Activated T-helper 1 cell treated with Interleukin-2 at 50 U/mL for 16 hours (primary cell): ENCODE data around the gene SMIM3.
A peak's percentile ranks its signal among the peaks of the same experiment; 100 is the strongest.
"Not testable (repeated sequence)": the region's sequence is repeated elsewhere in the genome, so short reads cannot be mapped to it uniquely, and the experiment has no call there.

ENCODE experiments used
- DNase-seq: peaks from one replicate; pipeline ENCODE4 v3.0.0-alpha.2; 2020; ENCODE audit warnings: low read depth

Gene SMIM3

DNA sequence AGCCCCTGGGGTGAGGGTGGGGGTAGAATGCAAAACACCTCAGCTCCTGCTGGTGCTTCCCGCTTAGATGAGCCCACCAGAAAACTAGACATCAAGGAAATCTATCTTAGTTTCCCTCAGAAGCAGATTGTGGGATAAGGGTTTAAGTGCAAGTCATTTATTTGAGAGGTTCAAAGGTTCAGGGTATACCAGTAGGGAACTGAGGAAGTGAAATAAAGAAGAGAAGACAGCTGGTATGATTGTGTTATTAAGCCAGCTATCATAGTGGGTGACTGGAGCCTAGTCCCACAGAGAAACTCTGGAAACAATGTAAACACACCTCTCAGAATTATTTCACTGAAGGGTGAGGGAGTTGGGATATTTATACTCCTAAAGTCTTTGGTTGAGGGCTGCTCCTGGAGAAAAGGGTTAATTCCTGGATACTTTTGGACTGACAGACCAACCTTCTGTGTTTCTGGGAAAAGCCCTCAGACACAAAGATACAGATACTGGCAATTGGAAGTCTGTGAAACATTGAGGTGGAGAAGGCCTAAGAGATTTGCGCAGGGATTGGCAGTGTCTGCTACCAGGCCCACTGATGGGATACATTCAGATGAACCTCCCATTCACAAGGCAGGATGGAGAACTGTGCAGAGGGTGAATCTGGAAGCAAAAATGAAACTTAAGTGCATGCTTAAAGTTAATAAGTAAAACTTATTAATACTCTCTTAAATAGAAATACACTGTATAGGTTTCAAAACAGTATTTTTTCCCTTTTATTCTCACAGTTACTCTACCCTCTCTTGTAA, 13.4 kb upstream of the SMIM3 start:
- no peak for DNase-seq

DNA sequence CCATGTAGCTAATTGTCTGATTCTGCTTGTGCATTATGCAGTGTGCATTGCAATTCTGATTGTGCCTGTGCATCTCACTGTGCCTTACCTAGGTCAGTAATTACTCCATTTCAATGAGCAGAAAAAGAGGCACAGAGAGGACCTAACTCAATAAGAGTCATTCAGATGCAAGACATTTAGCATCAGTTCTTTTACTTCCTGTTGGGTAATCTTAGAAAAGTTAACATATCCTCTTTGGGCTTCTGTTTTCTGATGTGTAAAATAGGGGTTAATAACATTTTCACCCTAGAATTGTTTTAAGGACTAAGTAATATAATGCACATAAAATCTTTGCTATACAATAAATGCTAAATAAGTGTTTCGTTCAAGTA, 12.8 kb upstream of the SMIM3 start:
- DNase-seq = no peak

DNA sequence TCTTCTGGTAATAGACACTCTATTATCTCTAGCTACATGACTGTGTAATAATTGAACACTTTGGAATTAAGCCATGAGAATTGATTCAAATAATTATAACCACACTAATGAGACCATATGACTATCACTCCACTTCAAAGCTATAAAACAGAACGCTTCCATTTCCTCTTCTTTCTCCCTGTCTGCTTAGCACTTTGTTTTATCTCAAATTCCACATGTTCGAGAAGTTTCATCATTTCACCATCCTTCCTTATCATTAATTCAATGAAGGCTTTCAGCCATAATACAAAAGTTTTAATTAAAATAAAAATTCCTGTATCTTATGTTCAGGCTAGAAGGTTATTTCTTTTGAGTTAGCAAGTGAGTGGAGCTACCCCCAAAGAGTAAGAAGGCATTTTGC, 12.3 kb upstream of the SMIM3 start:
- no peak for DNase-seq

DNA sequence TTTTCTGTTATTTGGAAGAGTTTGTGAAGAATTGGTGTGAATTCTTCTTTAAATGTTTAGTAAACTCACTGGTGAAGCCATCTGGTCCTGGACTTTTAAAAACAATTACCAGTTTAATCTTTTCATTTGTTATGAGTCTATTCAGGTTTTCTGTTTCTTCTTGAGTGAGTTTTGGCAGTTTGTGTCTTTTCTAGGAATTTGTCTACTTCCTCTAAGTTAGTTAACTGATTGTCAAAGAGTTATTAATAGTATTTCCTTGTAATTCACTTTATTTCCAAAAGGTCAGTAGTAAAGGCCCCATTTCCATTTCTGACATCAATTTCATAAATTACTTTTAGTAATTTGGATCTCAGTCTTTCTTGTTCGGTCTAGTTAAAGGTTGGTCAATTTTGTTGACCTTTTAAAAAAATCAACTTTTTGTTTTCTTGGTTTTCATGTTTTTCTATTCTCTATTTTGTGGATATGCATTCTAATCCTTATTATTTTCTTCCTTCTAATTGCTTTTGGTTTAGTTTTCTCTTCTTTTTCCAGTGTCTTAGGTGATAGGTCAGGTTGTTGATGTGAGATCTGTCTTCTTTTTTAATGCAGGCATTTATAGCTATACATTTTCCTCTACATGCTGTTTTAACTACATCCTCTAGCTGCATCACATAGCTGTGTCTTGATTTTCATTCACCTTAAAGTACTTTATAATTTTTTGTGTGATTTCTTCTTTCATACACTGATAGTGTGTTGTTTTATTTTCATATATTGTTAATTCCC, 7.3 kb upstream of the SMIM3 start:
- DNase-seq = no peak

DNA sequence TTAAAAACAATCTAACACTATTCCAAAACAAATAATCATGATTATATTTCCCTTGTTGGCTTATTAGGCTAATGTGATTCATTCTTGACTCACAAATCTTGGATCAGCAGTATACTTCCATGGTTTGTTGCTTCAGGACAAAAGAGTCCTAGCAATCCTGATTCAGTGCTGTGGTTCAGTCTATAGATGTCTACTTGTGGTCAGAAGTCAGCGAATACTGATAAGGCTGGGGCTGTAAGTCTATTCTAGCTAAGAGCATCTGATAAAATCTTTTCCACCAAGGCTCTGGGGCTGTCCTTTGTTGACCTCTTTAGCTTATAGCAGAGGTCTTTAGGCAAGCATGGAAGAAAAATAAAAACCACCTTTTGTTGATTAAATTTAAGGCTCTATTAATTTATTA, 4.4 kb upstream of the SMIM3 start:
- no peak for DNase-seq

DNA sequence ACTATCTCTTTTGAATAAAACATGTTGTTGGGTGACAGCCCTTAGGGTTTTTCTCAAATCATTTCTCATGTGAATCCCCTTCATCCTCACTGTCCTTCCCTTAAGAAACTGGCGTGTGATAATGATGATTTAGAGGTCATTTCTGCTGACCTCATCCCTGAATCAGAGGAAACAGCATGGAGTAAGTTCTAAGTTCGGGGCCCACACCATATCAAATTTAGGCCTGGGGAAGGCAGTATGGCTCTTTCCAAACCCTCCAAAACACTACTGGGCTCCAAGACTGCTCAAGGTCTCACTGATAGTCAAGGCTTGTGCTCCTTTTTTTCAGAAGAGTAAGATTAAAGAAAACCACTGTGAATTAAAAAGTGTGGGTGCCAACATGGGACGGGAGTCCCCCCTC, 872 bp upstream of the SMIM3 start:
- DNase-seq = no peak

DNA sequence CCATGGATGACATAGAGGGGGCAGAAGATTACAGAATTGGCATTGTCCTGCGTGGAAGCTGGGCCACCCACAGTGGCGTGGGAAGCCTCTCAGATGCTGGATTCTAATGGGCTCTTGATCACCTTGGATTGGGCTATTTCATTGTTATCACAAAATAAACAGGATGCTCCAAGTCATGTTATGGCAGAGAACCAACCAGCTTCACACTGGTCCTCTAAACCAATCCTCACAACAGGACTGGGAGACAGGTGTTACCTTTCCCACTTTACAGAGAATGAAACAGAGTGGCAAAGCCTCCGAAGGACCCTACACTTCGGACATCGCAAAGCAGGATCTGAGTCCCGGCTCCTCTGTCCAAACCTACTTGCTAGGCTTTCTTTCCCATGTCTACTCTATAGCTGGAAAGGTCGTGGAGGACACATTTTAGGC, 455 bp upstream of the SMIM3 start:
- DNase-seq = no peak

DNA sequence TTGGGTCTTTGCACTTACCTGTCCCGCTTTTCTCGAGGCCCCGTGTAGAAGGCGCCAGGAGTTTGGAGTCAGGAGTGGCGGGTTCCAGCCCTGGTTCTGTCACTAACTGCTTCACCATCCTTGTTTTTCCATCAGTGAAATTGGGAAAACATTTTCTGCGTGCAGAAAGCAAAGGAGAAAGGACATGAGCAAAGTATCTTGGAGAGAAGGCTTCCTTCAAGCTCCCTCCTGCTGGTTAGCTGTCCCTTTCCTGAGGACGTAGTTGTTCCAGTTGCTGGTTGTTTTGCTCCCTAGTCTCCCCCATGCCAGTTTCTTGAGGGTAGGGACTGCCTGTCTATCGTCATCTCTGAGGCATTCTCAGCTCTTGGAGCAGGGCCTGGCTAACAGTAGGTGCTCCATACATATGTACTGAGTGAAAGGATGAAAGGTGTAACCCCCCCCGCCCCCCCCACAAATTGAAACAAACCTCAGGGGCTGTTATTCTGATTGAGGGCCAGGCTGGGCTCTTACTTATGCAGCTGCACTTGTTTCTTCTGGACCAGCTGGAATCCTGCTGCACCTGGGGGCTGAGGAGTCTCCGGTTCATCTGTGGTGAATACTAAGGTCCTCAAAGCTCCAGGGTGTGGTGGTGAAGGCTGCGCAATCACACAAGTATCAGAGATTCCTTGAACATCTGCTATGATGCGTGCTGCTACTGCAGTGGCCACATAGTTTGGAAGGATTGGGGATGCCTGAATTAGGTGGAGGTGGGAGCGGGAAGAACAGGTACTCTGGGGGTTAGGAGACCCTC, 1.0 kb downstream of the SMIM3 start:
- no peak for DNase-seq

DNA sequence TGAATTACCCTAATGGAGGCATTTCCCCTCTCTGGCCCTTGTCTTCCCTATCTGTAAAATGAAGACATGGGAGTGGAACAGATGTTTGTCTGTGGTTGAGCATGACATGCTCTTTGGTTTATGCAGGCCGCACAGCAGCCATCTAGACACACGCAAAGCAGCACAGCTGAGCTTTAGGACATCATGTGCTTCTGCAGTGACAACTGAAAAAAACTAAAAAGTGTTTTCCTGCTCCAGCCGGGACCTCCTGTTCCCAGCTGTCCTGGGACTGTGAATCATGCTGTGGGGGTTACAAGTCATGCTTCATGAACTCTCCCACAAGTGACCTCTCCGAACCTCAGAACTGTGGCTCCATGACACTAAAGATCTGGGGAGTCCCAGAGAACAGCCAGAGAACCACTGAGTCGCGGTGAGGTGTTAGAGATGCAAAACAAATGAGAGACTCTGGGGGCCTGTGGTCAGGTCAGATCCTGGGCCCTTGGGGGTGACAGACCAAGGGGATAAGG, 1.7 kb downstream of the SMIM3 start:
- no peak for DNase-seq

DNA sequence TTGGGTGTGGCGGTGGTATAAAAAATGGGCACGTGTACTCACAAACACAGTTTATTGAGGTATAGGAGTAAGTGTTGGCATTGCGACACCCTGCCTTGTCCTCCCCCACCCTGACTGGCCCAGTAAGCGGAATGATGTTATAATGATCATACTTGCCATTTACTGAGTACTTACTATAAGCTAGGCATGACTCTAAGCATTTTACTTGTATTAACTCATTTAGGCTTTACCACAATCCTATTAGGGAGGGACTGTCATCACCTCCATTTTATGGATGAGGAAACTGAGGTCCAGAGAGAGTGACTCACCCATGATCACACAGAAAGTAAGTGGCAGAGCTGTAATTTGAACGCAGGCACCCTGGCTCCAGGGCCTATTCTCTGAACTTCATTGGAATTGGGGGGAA, 2.3 kb downstream of the SMIM3 start:
- no peak for DNase-seq

DNA sequence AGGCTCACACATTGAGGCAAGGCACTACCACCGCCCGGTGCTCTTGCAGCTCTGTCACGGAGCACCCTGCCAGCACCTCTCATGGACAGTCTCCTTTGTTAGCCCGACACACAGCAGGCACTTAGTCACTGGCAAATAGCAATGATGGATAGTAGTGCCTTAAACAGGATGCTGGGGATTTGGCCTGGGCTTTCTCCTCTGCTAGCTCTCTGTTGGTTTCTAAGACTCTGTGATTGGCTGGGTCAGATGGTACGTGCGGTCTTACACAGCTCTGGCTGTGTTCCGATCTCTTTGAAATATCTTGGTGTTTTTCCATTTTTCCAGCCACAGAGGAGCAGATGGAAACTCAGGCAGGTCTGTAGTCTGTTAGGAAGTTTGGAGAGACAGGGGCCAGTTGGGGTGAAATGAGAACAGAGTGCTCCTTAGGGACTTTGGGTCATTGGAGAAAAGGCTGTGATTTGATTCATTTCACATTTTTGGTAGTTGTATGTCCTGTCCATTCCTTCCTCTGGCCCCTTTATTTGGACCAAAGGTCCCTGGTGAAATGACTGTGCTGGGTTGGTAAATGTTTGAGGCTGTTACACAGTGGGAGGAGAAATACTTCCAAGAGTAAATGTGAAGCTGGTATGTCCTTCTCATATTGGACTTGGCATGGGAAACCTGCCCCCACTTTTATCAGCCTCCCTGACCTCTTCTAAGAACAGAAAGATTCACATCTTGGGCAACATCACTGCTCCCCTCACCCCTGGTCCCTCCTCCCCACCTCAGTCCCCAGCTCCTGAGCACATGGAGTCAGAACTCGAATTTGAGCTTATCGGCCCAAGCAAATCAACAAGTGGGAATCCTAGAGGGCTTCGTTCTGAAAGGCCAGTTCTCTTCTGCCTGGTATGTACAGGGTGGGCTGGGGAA, 3.4 kb downstream of the SMIM3 start:
- no peak for DNase-seq

DNA sequence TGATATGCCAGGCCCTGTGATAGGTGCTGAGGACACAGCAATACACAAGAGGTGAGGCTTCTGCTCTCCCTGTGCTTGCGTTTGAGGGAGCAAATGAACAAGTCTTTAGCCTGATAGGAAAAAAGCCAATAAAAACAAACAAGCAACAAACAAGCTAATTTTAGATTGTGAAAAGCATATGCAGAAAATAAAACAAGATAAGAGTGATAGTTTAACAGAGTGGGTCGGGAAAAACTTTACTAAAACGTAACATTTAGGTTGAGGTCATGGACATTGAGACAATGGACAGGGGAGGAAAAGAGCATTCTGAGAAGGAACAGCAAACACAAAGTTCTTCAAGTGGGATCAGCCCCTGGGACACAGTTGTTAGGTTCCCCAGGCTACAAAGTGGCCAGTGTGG, 4.3 kb downstream of the SMIM3 start:
- no peak for DNase-seq

DNA sequence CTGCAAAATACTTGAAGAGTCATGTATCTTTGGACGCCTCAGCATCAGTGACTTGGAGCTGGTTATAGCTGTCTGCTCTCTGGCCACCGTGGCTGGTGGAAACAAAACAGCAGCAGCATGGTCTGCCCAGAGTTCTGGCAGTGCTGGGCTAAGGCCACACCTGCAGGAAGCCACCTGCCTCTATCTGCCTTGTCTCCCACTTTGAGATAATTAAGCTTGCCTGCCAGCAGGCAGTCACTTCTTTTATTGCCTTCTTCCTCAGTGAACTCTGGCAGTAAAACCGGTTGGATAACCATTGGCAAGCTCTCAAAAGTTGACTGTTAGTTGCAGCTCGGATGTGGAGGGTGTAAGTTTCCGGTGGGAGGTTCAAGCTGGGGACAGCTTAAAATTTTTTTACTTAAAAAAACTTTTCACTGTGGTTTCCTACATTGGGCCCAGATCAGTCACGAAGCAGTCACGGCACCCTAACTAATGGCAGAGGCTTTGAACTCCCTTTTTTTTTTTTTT, 4.9 kb downstream of the SMIM3 start:
- DNase-seq = peak; percentile 49

DNA sequence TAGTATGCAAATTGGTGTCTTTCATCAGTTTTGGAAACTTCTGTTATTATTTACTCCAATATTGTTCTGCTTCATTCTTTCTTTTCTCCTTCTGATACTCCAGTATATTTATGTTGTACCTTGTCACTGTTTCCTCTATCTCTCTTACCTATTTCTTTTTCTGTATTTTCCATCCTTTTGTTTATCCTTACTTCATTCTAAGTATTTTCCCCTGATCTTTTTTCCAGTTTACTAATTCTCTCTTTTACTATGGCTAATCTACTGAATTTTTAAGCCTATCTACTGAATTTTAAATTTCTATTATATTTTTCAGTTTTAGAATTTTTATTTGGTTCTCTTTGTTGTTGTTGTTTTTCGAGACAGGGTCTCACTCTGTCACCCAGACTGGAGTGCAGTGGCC, 7.4 kb downstream of the SMIM3 start:
- no peak for DNase-seq

DNA sequence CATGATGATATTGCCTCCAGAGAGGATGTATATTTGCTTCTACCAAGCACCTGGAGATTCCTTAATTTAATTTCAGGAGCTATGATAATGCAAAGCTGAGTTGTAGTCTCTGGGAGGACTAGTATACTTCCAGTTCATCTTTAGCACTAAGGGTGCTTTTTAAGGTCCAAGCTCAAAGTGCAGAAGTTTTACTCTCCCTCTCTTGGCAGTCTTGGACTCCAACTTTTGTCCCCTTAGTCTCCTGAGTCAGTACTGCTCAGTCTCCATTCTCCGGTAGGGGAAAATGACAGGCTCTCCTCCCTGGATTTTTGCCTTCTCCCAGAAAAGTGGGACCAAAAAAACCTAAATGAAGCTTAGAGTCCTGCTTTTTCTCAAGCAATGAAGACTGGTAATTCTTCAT, 8.3 kb downstream of the SMIM3 start:
- no peak for DNase-seq

DNA sequence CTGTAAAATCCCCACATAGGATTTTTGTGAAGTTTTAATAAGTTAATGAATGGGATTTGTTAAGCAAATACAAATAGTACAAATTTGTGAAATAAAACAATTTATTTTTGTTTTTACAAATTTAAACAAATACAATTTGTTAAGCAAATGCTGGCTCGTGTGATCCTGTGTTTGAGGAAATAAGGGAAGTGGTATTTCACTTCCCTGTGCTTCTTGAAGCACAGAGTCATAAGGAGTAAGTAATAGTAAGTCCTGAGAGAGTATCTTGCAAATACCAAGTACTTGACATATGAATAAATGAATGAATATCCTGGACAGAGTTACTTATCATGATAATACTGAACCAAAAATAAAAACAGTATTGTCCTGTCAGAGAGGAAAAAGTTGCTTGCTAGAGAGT, 9.1 kb downstream of the SMIM3 start:
- DNase-seq = no peak

DNA sequence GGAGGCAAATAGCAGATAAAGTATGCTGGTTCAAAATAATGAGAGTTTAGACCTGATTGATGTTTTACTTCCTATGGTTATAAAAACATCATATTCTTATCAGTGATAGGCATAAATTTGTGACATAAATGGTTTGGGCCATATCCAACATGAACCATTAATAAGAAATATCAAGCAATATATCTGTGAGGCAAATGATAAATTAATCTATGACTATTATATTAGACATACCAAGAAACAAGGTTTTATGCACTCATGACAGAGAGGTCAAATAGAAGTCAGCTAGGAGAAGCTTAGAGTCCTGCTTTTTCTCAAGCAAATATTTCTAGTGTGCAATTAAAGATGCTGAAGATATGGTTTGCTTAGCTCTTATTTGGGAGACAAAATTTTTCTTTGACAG, 10.4 kb downstream of the SMIM3 start:
- DNase-seq = no peak

DNA sequence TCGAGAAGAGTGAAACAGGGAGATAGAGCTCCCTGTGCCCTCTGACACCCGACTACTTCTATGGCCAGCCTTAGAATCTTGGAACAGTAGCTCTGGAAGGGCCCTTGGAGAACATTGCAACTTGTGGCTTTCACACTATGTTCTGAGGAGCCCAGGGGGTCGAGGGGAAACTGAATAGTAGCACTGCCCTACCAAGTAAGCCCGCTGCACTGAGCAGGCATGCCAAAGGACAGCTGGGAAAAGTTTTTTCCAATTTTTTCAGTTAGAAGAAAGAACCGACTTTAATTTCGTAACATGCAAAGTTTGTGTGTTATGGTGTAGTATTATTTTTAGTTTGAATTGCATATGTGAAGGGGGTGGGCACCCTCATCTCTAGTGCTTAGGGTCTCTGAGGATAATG, 10.9 kb downstream of the SMIM3 start:
- DNase-seq = no peak

DNA sequence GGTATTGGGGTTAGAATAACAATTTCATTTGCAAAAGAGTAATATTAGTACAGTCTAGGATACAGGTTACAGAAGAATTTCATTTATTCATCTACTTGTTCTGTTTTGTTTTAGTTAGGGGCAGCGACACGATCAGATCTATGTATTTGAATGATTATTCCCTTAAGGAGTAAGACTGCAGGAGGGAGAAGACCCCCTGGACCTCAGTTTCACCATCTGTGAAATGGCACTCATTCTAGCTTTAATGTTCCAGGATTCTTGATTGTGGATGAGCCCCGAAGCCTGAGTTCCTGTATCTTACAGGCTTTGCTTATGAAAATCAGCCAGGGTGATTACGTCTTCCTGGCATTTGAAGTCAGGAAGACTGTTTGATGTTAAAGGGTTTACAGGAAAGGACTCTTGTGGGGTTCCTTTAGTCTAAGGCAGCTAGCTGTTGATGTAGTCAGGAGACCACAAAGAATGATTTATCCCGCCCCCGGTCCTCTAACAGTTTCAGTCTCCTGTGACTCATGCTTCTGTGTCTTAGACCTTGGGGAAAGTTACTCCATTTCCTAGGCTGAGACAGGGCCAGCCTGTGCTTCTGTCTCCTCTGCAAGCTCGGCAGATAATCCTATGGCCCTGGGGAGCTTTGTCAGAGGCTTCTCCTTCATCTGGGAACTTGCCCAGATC, 11.5 kb downstream of the SMIM3 start:
- DNase-seq = peak; percentile 24

DNA sequence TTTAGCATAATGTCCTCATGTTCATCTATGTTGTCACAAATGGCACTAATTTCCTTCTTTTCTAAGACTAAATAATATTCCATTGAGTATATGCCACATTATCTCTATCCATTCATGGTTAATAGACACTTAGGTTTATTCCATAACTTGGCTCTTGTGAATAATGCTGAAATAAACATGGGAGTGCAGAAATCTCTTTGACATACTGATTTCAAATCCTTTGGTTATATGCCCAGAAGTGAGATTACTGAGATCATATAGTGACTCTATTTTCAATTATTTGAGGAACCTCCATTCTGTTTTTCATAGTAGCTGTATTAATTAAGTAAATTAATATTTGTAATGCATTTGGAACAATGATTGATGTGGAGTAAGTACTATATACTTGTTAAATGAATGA, 13.0 kb downstream of the SMIM3 start:
- no peak for DNase-seq

DNA sequence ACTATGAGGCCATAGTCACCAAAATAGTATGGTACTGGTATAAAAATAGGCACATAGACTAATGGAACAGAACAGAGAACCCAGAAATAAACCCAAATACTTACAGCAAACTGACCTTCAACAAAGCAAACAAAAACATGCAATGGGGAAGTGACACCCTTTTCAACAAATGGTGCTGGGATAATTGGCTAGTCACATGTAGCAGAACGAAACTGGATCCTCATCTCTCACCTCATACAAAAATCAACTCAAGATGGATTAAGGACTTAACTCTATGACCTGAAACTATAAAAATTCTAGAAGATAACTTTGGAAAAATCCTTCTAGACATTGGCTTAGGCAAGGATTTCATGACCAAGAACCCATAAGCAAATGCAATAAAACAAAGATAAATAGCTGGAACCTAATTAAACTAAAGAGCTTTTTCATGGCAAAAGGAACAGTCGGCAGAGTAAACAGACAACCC, 14.9 kb downstream of the SMIM3 start:
- DNase-seq = not testable (repeated sequence)
